GM12892 (cell line): ENCODE results near the gene AKAP1.

Experiments
- POLR2A ChIP-seq: IDR thresholded peaks from 2 replicates; pipeline ENCODE4 v1.6.1; 2011; ENCODE audit warnings: low read depth, low read length, control low read depth
- POLR2AphosphoS5 ChIP-seq: IDR thresholded peaks from 2 replicates; pipeline ENCODE4 v1.6.1; 2011; ENCODE audit warnings: low read depth, low read length, control low read depth

GRCh38 chr17:57142925-57143324 is 57.9 kb downstream of the AKAP1 start:
- TF ChIP-seq POLR2A (no peak), POLR2AphosphoS5 (no peak)
